Stimulated activated CD8-positive, alpha-beta memory T cell treated with anti-CD3 and anti-CD28 coated beads, Interleukin-15, amount 100 ng/mL, for 4 hours (primary cell): Measurements from ENCODE around the gene GATA2.

ENCODE experiments used
- DNase-seq, 2 donors: peaks; one replicate each; pipeline ENCODE4 v3.0.0-alpha.2; 2020; ENCODE audit warnings: low read depth in 2 of 2

Gene GATA2

GRCh38 chr3:128502712-128503111, 9.7 kb upstream of the GATA2 start:
- DNase-seq: no peak

GRCh38 chr3:128501431-128501830, 8.4 kb upstream of the GATA2 start:
- no peak for DNase-seq

GRCh38 chr3:128500556-128500955, 7.6 kb upstream of the GATA2 start:
- no peak for DNase-seq

GRCh38 chr3:128499724-128500275, 6.8 kb upstream of the GATA2 start:
- no peak for DNase-seq

GRCh38 chr3:128498901-128499530, 6.0 kb upstream of the GATA2 start:
- DNase-seq: no peak

GRCh38 chr3:128498127-128498626, 5.2 kb upstream of the GATA2 start:
- DNase-seq: no peak

- DNase-seq: peak; percentile 26 to 42
These were observed 4.5 kb upstream of the GATA2 start for GRCh38 chr3:128497305-128498126.

- no peak for DNase-seq
These were observed 3.8 kb upstream of the GATA2 start for GRCh38 chr3:128496602-128497304.

GRCh38 chr3:128496019-128496601, 3.1 kb upstream of the GATA2 start:
- DNase-seq: no peak

- no peak for DNase-seq
These were observed 2.5 kb upstream of the GATA2 start for GRCh38 chr3:128495435-128495970.

- no peak for DNase-seq
These were observed 1.3 kb upstream of the GATA2 start for GRCh38 chr3:128494367-128494650.

- DNase-seq: no peak
These were observed 767 bp upstream of the GATA2 start for GRCh38 chr3:128493570-128494366.

GRCh38 chr3:128491941-128492670, 895 bp downstream of the GATA2 start:
- DNase-seq: no peak

- DNase-seq: no peak
These were observed 1.4 kb downstream of the GATA2 start for GRCh38 chr3:128491691-128491940.

GRCh38 chr3:128490915-128491690, 1.9 kb downstream of the GATA2 start:
- DNase-seq: no peak

GRCh38 chr3:128490650-128490914, 2.4 kb downstream of the GATA2 start:
- DNase-seq: no peak

- no peak for DNase-seq
These were observed 2.9 kb downstream of the GATA2 start for GRCh38 chr3:128489927-128490649.

GRCh38 chr3:128489674-128489926, 3.4 kb downstream of the GATA2 start:
- no peak for DNase-seq

- DNase-seq: no peak
These were observed 3.9 kb downstream of the GATA2 start for GRCh38 chr3:128488991-128489673.
